Stimulated activated CD4-positive, alpha-beta T cell treated with anti-CD3 and anti-CD28 coated beads, Interleukin-2, amount 100 ng/mL, for 4 hours (primary cell): ENCODE measurements around the gene WDR70.
A peak's percentile ranks its signal among the peaks of the same experiment; 100 is the strongest.
"Not testable (repeated sequence)": the region's sequence is repeated elsewhere in the genome, so short reads cannot be mapped to it uniquely, and the experiment has no call there.

Experiments
- DNase-seq: peaks from one replicate; pipeline ENCODE4 v3.0.0-alpha.2; 2020; ENCODE audit warnings: low read depth

WDR70 gene

DNA sequence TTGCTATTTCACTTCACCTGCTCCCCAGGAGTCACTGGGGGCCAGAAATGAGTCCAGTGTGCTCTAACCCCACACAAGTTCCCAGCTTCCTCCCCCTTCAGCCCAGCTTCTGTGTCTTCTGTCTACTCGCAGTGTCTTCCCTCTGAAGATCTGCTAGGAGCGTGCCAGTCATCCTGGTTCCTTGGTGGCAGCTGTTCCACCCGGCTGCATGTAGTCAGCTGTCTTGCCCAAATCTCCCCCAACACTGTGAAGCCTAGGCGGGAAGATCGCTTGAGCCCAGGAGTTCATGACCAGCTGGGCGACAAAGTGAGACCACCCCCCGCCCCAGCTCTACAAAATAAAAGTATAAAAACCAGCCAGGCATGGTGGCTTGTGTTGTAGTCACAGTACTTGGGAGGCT is 306.7 kb downstream of the WDR70 start:
- no peak for DNase-seq

DNA sequence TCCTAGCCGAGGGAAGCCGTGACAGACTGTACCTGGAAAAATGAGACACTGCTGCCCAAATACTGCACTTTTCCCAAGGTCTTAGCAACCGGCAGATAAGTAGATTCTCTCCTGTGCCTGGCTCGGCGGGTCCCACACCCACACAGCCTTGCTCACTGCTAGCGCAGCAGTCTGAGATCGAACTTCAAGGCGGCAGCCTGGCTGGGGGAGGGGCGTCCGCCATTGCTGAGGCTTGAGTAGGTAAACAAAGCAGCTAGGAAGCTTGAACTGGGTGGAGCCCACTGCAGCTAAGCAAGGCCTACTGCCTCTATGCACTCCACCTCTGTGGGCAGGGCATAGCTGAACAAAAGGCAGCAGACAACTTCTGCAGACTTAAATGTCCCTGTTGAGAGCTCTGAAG is 309.8 kb downstream of the WDR70 start:
- not testable (repeated sequence) for DNase-seq

DNA sequence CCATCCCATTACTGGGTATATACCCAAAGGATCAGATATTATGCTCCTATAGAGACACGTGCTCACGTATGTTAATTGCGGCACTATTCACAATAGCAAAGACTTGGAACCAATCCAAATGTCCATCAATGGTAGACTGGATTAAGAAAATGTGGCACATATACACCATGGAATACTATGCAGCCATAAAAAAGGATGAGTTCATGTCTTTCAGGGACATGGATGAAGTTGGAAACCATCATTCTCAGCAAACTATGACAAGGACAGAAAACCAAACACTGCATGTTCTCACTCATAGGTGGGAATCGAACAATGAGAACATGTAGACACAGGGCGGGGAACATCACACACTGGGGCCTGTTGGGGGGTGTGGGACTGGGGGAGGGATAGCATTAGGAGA is 315.2 kb downstream of the WDR70 start:
- not testable (repeated sequence) for DNase-seq

DNA sequence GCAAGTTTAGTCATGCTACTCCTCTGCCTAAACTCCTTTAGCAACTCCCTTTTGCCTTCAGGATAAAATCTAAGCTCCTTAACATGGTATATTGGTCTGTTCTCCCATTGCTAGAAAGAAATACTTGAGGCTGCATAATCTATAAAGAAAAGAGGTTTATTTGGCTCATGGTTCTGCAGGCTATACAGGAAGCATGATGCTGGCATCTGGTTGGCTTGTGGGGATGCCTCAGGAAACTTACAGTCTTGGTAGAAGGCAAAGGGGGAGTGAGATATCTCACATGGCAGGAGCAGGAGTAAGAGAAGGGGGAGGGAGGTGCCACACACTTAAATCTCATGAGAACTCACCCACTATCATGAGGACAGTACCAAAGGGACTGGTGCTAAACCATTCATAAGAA is 315.7 kb downstream of the WDR70 start:
- DNase-seq = no peak

DNA sequence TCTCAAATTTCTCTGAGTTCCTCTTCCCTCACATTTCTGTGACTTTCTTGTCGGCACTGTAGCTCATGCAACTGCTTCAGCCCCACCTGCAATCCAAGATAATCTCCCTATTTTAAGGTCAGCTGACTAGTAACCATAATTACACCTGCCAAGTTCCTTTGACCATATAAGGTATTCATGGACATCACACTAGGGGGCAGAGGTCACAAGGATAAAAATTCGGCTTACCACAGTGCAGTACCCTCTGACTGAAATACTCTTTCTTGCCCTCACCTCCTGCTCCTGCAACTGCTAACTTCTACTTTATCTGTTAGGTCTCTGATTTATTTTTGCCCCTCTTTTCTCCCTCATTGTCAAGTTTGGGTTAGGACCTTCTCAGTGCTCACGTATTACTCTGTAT is 316.5 kb downstream of the WDR70 start:
- DNase-seq = no peak

DNA sequence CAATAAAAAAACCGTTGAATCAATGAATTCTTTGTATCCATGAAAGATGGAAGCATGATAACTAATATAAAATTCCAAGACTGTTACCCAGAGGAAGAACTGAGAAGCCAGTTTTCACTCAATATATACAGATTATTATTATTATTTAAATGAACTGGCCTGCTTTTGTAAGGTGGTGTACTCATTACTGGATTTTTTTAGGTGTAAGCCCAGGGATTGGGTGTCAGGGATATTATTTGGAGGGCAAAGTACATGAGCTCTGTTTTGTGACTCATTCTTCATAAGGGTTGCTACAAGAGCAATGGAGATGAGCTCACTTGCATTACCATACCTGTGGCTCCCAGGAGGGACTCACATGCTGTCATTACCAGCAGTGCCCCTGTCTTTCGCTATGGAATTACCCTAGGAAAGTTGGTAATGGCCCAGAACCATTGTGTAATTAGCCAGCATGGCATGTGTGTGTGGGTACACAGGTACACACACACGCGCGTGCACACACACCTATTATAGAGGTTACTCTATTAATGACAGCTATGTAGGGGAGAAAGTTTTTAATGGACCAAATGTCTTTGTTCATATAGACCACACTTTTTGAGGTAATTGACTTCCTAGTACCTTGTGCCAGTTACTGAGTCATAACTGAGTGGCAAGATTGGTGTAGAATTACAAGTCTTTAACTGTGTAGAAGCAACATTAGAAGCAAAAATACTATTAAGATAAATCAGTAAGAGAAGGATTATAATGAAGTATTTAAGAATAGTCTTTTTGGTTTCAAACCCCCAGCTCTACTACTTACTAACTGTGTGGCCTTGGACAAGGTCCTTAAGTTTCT is 317.3 kb downstream of the WDR70 start:
- DNase-seq = no peak

DNA sequence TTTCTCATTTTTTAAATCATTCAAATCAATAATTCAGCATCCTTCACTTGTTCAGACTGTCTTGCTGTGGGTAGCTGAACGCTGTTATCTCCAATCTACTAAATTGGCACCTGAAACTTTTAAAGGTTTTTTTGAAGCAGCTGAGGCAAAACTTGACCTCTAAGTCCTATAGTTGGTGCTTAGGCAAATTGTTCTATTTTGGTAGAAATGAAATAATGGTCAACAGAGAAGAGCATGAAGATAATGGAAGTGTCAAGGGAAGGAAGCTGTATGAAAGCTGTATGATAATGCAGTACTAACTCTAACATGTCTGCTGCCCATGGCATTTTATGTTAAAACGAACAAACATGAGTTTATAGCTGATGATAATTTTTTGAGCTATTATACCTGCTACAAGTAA is 322.8 kb downstream of the WDR70 start:
- no peak for DNase-seq

DNA sequence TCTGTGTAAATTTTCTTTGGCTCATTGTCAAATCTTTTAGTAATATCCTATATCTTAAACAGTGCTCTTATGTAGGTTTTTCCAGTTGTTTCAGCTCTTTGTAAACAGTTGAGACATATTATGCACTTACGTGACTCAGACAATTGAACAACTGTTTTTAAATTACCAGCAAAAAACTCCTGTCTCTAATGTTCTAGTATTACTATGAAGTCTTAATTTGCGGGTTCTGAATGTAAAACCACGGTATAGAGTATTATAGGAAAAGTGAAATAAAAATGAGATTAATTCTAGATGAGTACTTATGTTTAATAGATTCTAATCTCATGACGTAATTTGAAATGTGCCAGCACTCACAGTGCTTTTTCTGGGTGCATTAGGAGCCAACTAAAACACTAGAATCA is 324.7 kb downstream of the WDR70 start:
- no peak for DNase-seq

DNA sequence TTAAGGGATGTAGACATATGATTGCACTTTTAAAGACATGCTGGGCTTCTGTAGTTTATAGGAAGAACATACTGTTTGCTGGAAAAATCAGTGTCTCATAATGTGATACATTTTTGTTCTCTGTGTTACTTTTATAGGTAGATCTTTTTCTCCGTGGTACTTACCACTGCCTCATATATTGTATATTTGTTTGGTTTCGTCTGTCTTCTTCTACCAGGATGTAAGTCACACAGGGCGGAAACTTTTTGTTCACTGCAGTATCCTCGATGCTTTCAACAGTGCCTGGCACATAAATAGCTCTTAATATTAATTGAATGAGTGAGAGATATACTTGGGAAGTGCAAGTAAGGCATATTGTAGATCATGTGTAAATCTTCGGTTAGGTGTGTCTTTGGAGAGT is 325.3 kb downstream of the WDR70 start:
- no peak for DNase-seq

DNA sequence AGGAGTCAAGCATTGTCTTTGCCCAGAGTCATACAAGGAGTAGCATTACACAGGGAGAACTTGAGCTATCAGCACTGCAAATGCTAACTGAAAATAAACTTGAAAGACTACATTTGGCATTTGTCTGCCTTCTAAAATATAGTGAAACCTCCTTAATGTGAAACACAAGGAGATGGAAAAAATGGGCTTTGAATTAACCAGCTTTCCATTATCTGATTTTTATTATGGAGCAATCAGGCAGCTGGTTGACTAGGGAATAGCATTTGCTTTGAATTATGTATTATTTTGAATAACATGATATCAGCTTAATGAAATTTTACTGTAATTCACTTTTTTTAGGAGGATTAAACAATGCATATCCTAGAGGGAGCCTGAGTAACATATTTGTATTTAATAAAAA is 329.9 kb downstream of the WDR70 start:
- no peak for DNase-seq

DNA sequence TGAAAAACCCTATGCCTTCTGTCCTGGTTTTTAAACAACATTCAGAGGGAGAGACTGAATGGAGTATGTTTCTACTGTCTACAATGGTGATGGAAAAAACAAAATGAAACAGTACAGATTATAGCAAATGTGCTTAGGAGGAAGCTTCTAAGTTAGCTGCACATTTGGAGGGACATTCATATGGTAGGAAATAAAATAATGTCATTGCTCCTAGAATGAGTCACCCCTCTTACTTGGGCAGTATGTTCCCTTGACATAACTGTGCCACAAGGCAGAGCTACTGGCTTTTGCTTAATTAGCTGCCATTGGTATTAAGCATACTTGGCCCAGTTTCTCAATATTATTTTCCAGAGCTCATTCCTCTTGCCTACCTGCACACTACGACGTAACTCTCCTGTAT is 331.8 kb downstream of the WDR70 start:
- DNase-seq = no peak

DNA sequence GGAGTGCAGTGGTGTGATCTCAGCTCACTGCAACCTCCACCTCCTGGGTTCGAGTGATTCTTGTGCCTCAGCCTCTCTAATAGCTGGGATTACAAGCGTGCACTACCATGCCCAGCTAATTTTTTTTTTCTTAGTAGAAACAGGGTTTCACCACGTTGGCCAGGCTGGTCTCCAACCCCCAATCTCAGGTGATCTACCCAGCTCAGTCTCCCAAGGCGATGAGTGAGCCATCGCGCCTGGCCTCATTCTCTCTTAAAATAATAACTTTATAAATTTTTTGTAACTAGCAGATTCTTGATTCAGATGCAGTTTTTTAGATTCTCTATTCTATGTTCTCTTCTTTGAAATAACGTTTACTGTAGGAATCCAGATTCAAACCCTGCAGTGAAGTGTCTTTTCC is 333.6 kb downstream of the WDR70 start:
- DNase-seq = no peak

DNA sequence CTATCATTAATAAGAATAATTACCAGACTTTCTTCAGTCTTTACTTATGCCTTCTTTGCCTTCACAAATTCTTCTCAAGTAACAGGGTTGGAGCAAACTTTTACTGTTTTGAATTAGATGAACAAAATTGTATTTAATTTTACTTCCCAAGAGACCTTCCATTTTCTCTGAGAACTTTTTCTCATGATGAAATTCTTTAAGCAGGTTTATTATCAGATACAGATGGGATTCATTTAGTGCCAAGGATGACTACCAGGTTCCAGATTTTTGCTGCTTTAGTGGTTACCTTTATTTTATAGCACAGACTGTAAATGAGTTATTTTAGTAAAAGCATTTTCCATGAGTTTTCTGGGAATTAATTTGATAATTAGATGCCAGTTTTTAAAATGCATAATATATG is 335.6 kb downstream of the WDR70 start:
- no peak for DNase-seq

DNA sequence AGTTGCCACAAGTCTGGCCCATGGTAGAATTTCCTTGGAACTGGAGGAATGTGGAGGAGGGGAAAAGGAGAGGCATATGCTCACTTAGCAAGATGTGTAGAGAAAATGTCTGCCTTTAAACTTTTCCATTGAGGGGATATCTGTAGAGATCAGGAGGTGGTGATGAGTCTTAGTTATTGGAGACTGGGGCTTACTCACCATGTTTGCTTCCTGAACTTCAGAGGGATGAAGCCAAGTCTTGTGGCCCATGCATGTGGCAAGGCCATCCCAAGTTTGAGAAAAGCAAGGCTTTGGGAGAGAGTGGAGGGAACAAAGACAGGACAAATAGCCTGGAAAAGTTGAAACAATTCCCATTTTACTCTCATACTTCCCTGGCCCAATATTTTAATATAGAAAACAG is 336.2 kb downstream of the WDR70 start:
- DNase-seq = no peak

DNA sequence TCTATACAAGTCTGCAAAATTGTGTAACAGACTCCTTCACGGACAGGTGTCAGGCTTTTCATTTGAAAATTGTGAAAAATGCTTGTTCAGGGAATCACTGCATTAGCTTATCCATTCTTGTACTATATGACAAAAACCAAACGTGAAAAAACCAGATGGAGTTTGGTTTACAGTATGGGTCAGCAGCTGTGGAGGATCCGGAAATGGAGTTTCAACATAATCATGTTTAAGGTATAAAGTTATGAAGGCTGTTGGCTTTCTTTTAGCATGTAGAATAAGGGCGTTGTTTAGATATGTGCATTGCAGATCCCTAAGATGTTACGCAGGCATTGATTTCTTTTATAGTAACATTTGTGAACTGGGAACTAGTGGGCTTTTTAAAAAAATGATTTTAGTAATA is 336.9 kb downstream of the WDR70 start:
- DNase-seq = no peak

DNA sequence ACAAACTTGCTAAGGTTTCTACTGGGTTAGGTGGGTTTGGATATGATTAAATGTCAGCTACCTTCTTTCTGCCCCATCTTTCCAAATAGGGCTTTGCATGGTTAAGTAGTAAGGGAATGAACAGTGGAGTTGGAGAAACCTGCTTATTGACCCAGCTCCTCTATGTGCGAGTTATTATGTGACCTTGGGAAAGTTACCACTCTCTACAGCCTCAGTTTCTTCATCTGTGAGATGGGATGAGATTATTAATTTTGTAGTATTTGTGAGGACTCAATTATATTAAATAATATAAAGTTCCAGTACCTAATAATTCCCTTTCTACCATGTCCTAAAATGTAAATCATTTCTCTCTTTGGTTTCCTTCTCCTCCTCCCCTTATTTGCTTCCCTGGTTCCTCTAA is 337.3 kb downstream of the WDR70 start:
- no peak for DNase-seq

DNA sequence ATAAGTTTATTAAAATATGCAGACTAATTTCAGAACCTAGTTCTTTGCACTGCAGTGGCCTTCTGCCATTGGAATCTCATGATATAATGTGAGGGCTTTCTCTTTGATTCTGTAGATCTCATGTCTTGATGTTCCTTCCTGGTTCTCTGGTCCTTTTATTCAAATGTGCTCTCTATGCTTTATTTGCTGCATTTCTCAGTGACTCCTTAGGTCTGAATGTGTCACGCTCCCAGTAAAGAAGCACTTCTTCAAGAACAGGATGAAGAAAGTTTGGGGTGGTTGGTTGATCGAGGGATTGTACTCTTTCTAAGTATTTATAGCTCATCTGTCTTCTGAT is 338.1 kb downstream of the WDR70 start:
- no peak for DNase-seq

DNA sequence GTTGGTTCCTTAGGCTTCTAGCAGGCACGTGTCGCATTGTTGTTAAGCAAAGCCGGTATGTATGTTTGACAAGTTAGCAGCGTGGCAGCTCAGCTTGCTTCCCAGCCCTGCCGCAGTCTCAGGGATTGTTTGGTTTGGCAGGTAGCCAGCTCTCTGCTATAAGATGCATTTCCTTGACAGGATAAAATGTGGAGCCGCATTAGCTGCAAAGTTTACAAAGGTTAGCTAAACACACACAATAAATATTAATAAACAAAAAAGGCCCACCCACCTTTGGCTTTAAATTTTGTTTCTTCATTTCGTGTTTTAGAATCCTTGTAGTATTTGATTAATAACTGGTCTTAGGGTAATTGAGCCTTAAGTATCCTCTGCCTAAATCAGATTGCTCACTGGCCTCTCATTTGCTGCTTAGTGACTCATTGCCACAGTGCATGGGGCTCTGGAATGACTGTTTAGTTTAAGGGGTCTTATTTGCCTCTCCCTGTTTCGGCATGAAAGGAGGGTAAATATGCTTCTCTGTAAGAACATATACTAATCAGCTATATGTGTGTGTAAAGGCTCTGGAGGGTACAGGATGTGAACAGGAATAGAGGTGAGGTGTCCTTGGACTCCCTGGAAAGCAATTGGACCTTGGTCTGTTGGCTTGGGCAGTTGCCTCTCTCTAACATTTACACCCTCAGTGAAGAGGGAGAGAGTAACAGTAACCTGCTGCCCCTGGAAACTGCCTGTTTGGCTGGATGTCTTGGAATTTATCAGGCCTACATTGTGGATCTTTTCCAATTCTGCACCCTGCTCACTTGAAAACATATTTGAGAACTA is 338.7 kb downstream of the WDR70 start:
- DNase-seq = no peak

DNA sequence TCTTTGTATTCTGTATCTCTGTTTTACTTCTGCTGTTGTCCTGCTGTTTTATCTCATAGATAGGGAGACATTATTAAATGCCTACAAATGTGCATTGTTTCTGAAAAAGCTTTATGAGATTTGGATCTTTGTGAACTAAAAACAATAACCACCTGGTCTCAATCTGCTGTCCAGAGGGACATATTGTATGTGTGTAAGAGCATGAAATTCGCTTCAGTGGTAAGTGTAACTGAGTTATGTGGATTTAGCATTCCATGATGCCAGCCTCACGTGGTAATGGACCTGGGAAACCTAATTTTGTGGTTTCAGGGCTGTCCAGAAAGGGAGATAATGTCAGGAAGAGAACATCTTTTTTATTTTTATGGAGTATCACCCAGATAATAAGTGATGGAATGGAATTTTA is 341.4 kb downstream of the WDR70 start:
- DNase-seq = no peak

DNA sequence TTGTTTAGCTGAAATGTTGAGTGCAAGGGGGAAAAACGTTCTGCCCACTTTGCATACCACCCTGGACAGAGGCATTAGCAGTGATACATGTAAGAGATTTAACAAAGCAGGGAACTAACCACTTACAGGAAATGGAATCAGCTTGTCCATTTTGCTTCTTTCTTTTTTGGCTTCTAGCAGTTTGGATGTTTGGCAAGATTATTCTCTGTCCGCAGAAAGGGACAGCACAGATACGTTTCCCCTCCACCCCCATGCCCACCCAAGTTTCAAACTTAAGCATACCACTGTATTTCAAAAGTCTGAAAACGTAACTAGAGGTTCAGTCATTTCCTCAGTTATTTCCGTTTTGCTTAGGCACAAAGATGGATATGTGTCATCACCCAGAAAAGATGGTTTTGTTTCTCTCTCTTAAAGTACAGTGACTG is 342.3 kb downstream of the WDR70 start:
- no peak for DNase-seq

DNA sequence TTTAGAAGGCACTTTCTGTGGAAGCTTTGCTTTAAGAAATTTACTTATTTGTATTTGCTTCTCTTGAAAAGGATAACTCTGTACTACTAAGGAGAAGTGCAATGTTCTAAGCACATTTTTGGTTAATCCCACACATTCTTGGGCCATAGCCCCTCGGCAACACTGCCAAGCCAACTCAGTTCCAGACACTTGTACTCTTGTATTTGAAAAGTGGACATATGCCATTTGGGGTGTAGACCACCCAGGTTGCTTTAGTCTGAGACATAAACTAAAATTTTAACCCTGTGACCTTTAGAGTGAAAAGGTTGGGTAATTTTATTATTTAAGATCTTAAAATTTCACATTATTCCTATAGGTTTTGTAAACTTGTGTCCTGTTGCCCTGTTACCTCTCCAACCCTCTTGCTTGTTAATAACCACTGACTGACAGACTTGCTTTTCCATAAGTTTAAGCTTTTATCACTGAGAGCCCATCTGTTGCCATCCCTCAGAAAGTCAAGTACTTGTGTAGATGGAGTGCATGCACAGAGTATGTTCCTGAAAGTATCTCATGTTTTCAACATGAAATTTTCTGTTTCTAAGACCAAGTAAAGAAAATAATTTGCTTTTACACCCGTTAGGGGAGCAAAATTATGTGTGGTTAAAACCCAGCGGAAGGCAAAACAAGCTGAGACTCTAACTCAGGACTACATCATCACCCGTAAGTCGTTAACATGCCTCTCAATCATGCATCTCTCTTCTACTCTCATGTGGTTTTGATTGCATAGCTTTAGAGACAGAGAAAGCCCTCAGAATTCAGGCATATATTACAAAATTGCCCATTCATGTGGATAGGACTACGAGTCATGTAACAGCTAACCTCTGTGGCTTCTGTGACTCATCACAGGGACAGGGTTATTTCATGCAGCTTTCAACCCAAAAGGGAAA is 343.4 kb downstream of the WDR70 start:
- peak; percentile 6 for DNase-seq

DNA sequence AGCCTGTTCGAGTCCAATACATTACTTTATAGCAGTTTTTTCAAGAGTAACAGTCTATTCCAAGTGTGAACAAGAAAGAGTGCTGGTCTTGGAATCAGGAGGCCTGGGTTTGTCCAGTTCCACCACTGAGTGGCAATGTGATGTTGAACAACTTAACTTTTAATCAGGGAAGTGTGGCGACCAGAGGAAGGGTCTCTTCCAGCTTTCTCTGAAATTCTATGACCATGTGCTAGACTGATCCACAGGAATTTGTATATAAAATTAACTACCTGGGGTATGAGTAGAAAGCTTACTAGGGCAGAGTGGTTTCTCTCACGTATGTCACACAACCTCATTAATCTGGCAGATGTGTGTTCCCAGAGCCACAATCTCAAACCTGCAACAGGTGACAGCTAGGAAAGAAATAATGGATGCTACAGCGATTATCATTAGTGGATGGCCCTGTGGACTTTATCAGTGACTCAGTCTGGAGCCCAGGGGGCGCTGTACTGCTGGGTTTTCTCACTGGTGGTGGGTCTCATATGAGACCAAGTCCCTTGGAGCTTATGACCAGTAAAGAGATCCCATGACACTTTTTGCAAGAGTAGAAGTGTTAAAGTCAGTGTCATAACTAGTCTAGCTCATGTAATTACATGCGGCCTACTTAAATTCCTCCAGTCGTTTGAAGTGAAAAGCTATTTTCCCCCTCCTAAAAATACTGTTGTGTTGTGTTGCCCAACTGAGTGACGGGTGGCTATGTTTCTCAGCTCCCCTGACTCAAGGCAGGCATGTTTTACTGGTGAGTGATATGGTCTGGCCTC is 344.2 kb downstream of the WDR70 start:
- no peak for DNase-seq
